Astrocyte (in vitro differentiated cells and primary cell): Measurements from ENCODE around the gene TEX22. TPM values are rescaled to one million over a fixed set of nuclear protein-coding genes. Genes with fewer than 3 reads are reported as not detected.

Source experiments
- DNase-seq: peaks from one replicate; pipeline ENCODE4 v3.0.0-alpha.2; 2010; ENCODE audit warnings: low read depth
- FAIRE-seq: peaks from 2 replicates; lab custom pipeline; 2011; peaks lifted over from hg19 to GRCh38; lab: Jason Lieb, UNC
- H2AFZ ChIP-seq: 2 replicates; pipeline ENCODE4 v1.6.0; 2012; ENCODE audit warnings: low read depth, low read length, inconsistent platforms
- H3K27ac ChIP-seq: 2 replicates; pipeline ENCODE4 v1.5.1; 2011; ENCODE audit warnings: low read depth, low read length, inconsistent platforms
- H3K27me3 ChIP-seq: 2 replicates; pipeline ENCODE4 v1.6.0; 2011; ENCODE audit warnings: low read length, inconsistent platforms; ENCODE audit not compliant: insufficient read depth
- H3K36me3 ChIP-seq: 2 replicates; pipeline ENCODE4 v1.5.1; 2011; ENCODE audit warnings: low read length, inconsistent platforms; ENCODE audit not compliant: insufficient read depth
- H3K4me1 ChIP-seq: 2 replicates; pipeline ENCODE4 v1.5.1; 2011; ENCODE audit warnings: low read length, inconsistent platforms; ENCODE audit not compliant: insufficient read depth
- H3K4me2 ChIP-seq: 2 replicates; pipeline ENCODE4 v1.6.0; 2012; ENCODE audit warnings: low read length, inconsistent platforms
- H3K4me3 ChIP-seq: 2 replicates; pipeline ENCODE4 v1.5.1; 2011; ENCODE audit warnings: low read depth, mild to moderate bottlenecking, low read length, inconsistent platforms; ENCODE audit not compliant: insufficient read depth
- H3K79me2 ChIP-seq: 2 replicates; pipeline ENCODE4 v1.6.0; 2012; ENCODE audit warnings: mild to moderate bottlenecking, low read length, inconsistent platforms; ENCODE audit not compliant: insufficient read depth
- H3K9ac ChIP-seq: 2 replicates; pipeline ENCODE4 v1.6.0; 2012; ENCODE audit warnings: mild to moderate bottlenecking, low read length, inconsistent platforms
- H3K9me3 ChIP-seq: 2 replicates; pipeline ENCODE4 v1.5.1; 2012; ENCODE audit warnings: low read depth, mild to moderate bottlenecking, low read length, inconsistent platforms; ENCODE audit not compliant: insufficient read depth
- H4K20me1 ChIP-seq: 2 replicates; pipeline ENCODE4 v1.6.0; 2012; ENCODE audit warnings: low read length, inconsistent platforms; ENCODE audit not compliant: insufficient read depth
- H3K27ac Mint-ChIP-seq: one replicate; pipeline ENCODE4 v1.8.0; 2021; ENCODE audit warnings: mild to moderate bottlenecking, mixed read lengths; ENCODE audit not compliant: unreplicated experiment
- H3K27me3 Mint-ChIP-seq: one replicate; pipeline ENCODE4 v1.8.0; 2021; ENCODE audit warnings: low read depth, mixed read lengths; ENCODE audit not compliant: unreplicated experiment
- H3K36me3 Mint-ChIP-seq: one replicate; pipeline ENCODE4 v1.8.0; 2021; ENCODE audit warnings: low read depth, mixed read lengths; ENCODE audit not compliant: unreplicated experiment
- H3K4me1 Mint-ChIP-seq: one replicate; pipeline ENCODE4 v1.8.0; 2021; ENCODE audit warnings: low read depth, mixed read lengths; ENCODE audit not compliant: unreplicated experiment
- H3K4me3 Mint-ChIP-seq: one replicate; pipeline ENCODE4 v1.8.0; 2021; ENCODE audit warnings: mild to moderate bottlenecking, moderate library complexity, mixed read lengths; ENCODE audit not compliant: unreplicated experiment
- H3K9me3 Mint-ChIP-seq: one replicate; pipeline ENCODE4 v1.8.0; 2021; ENCODE audit warnings: mild to moderate bottlenecking, mixed read lengths; ENCODE audit not compliant: unreplicated experiment
- EZH2 ChIP-seq: IDR thresholded peaks from 2 replicates; pipeline ENCODE4 v1.6.1; 2012; ENCODE audit warnings: mild to moderate bottlenecking, low read length, inconsistent platforms; ENCODE audit not compliant: insufficient read depth
- total RNA-seq: library from RNA; stranded (reverse); gene quantifications from 2 replicates; pipeline ENCODE4 v1.2.1, GENCODE V29; 2021
- TF ChIP-seq, protein P1 (sequence below): IDR thresholded peaks from 2 replicates; pipeline ENCODE4 v1.5.1; 2011; ENCODE audit warnings: low read depth, mild to moderate bottlenecking, inconsistent platforms, low read length, moderate library complexity; ENCODE audit not compliant: insufficient read depth

Gene TEX22
- total RNA-seq, 1 donor from 2014 or later: 1.2 TPM

DNA sequence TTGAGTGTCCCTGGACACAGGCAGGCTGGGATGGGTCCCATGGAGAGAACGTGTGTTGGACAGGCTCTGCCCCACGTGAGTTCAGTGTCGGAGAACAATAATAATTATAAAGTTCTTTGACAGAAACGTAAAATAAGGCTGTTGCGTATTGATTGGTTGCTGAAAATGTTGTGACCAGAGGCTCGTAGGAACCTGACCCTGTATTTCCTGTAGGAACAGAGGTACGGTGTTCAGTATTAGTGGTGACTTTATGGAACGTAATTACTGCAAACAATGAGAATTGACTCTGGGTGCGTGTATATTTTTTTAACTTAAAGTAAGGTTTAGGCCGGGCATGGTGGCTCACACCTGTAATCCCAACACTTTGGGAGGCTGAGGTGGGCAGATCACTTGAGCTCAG, 29.1 kb downstream of the TEX22 start:
- H3K27me3 ChIP-seq: no peaks in the 10 kb centered on the region
- H4K20me1 ChIP-seq: peaks cover 85% of the 10 kb centered on the region
- no peaks in the 10 kb centered on the region for H3K9me3 ChIP-seq
- TF ChIP-seq, protein P1, sequence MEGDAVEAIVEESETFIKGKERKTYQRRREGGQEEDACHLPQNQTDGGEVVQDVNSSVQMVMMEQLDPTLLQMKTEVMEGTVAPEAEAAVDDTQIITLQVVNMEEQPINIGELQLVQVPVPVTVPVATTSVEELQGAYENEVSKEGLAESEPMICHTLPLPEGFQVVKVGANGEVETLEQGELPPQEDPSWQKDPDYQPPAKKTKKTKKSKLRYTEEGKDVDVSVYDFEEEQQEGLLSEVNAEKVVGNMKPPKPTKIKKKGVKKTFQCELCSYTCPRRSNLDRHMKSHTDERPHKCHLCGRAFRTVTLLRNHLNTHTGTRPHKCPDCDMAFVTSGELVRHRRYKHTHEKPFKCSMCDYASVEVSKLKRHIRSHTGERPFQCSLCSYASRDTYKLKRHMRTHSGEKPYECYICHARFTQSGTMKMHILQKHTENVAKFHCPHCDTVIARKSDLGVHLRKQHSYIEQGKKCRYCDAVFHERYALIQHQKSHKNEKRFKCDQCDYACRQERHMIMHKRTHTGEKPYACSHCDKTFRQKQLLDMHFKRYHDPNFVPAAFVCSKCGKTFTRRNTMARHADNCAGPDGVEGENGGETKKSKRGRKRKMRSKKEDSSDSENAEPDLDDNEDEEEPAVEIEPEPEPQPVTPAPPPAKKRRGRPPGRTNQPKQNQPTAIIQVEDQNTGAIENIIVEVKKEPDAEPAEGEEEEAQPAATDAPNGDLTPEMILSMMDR: no peak
- TF ChIP-seq EZH2: no peak
- H3K4me3 ChIP-seq: no peak overlapping the region
- no peak overlapping the region for H2AFZ ChIP-seq
- FAIRE-seq: no peak
- no peak overlapping the region for H3K9ac ChIP-seq
- peaks cover 20% of the 10 kb centered on the region for H3K36me3 Mint-ChIP-seq
- H3K27me3 Mint-ChIP-seq: no peaks in the 10 kb centered on the region
- H3K36me3 ChIP-seq: no peaks in the 10 kb centered on the region
- no peak overlapping the region for H3K27ac Mint-ChIP-seq
- H3K4me2 ChIP-seq: no peak overlapping the region
- H3K4me1 Mint-ChIP-seq: peaks cover 10% of the 10 kb centered on the region
- peaks cover 2% of the 10 kb centered on the region for H3K9me3 Mint-ChIP-seq
- H3K27ac ChIP-seq: no peak overlapping the region
- no peak overlapping the region for H3K4me3 Mint-ChIP-seq
- H3K4me1 ChIP-seq: peaks cover 10% of the 10 kb centered on the region
- DNase-seq: no peak
- peaks cover 91% of the 10 kb centered on the region for H3K79me2 ChIP-seq

DNA sequence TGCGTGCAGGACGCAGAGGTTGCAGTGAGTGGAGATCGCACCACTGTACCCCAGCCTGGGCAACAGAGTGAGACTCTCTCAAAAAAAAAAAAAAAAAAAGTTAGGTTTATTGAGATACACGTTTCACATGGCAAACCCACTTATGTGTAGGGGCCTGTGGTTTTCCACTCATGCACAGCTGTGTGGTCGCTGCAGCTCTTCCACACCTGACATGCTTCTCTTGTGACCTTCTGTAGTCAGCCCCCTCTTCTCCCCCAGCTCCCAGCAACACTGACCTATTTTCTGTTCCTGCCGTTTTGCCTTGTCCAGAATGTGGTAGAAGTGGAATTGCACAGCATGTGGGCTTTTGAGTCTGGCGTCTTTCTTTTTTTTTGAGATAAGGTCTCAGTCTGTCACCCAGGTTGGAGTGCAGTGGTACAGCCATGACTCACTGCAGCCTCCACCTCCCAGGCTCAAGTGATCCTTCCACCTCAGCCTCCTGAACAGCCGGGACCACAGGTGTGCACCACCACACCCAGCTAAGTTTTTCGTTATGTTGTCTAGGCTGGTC, 29.7 kb downstream of the TEX22 start:
- H3K9me3 Mint-ChIP-seq: peaks cover 2% of the 10 kb centered on the region
- no peak overlapping the region for H3K4me3 Mint-ChIP-seq
- Histone ChIP-seq H3K9ac (no peak overlapping the region), H4K20me1 (peaks cover 85% of the 10 kb centered on the region), H3K27me3 (no peaks in the 10 kb centered on the region), H3K4me3 (no peak overlapping the region), H3K79me2 (peaks cover 91% of the 10 kb centered on the region), H3K36me3 (no peaks in the 10 kb centered on the region), H3K9me3 (no peaks in the 10 kb centered on the region), H2AFZ (no peak overlapping the region), H3K27ac (no peak overlapping the region), H3K4me2 (no peak overlapping the region), H3K4me1 (peaks cover 10% of the 10 kb centered on the region)
- no peak for TF ChIP-seq EZH2
- TF ChIP-seq, protein P1: no peak
- DNase-seq (no peak), FAIRE-seq (no peak)
- peaks cover 7% of the 10 kb centered on the region for H3K4me1 Mint-ChIP-seq
- peaks cover 20% of the 10 kb centered on the region for H3K36me3 Mint-ChIP-seq
- no peaks in the 10 kb centered on the region for H3K27me3 Mint-ChIP-seq
- no peak overlapping the region for H3K27ac Mint-ChIP-seq

DNA sequence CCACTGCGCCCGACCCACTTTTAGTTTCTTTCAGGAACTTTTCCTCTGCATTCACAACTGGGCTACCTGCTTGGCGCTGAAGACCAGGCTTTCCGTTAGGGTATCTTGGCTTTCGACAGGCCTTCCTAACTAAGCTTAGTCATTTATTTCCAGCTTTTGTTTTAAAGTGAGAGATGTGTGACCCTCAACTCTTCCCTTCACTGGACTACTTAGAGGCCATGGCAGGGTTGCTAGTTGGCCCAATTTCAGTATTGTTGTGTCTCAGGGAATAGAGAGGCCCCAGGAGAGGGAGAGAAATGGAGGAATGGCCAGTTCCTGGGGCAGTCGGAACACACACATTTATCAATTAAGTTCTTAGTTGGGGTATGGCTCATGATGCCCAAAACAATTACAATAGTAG, 31.7 kb downstream of the TEX22 start:
- no peak overlapping the region for H3K4me3 ChIP-seq
- H3K27ac ChIP-seq: no peak overlapping the region
- TF ChIP-seq EZH2: no peak
- TF ChIP-seq, protein P1: no peak
- H2AFZ ChIP-seq: no peak overlapping the region
- H3K9me3 ChIP-seq: no peaks in the 10 kb centered on the region
- no peak overlapping the region for H3K9ac ChIP-seq
- Mint-ChIP-seq H3K27me3 (no peaks in the 10 kb centered on the region), H3K27ac (no peak overlapping the region), H3K4me3 (no peak overlapping the region), H3K36me3 (peaks cover 20% of the 10 kb centered on the region), H3K4me1 (peaks cover 7% of the 10 kb centered on the region), H3K9me3 (peaks cover 2% of the 10 kb centered on the region)
- FAIRE-seq (no peak), DNase-seq (no peak)
- peaks cover 10% of the 10 kb centered on the region for H3K4me1 ChIP-seq
- no peaks in the 10 kb centered on the region for H3K27me3 ChIP-seq
- no peak overlapping the region for H3K4me2 ChIP-seq
- H4K20me1 ChIP-seq: peaks cover 87% of the 10 kb centered on the region
- H3K36me3 ChIP-seq: no peaks in the 10 kb centered on the region
- H3K79me2 ChIP-seq: peaks cover 91% of the 10 kb centered on the region
